Stimulated activated CD4-positive, alpha-beta T cell treated with anti-CD3 and anti-CD28 coated beads, Interleukin-4, amount 100 ng/mL, for 48 hours (primary cell): ENCODE data around the gene ISG20L2.
A peak's percentile ranks its signal among the peaks of the same experiment; 100 is the strongest.

Experiments
- DNase-seq, 2 donors: peaks; one replicate each; pipeline ENCODE4 v3.0.0-alpha.2; 2020; ENCODE audit warnings: low read depth in 2 of 2

ISG20L2 gene

GRCh38 chr1:156689953-156690674 lies 38.5 kb downstream of the ISG20L2 start:
- no peak for DNase-seq

- peak; percentile 61 to 65 for DNase-seq
Observed at GRCh38 chr1:156689035-156689952, 39.3 kb downstream of the ISG20L2 start.

- no peak for DNase-seq
Observed at GRCh38 chr1:156684227-156684782, 44.3 kb downstream of the ISG20L2 start.

- DNase-seq, result no peak
Observed at GRCh38 chr1:156682166-156682890, 46.2 kb downstream of the ISG20L2 start.

- no peak for DNase-seq
Observed at GRCh38 chr1:156681196-156681960, 47.2 kb downstream of the ISG20L2 start.

GRCh38 chr1:156680056-156680455 lies 48.5 kb downstream of the ISG20L2 start:
- DNase-seq, result no peak

- DNase-seq, result no peak
Observed at GRCh38 chr1:156677616-156678596, 50.7 kb downstream of the ISG20L2 start.

- DNase-seq, result no peak
Observed at GRCh38 chr1:156676820-156677615, 51.5 kb downstream of the ISG20L2 start, which contains the start of gene NES. NES (minus strand) TSS chr1:156677407; CDS start chr1:156677264, 143 bp downstream.

GRCh38 chr1:156676114-156676819 lies 52.3 kb downstream of the ISG20L2 start:
- no peak for DNase-seq

GRCh38 chr1:156675210-156676113 lies 53.1 kb downstream of the ISG20L2 start:
- DNase-seq, result no peak

GRCh38 chr1:156673387-156674121 lies 55.0 kb downstream of the ISG20L2 start:
- DNase-seq, result no peak
